DND-41 (cell line): ENCODE results near the gene ZNF669.

Source experiments
- ATAC-seq: fragments of 200-7000 bp; cut with Tn5 transposase; 3 replicates; pipeline ENCODE4 v1.9.1; 2021; ENCODE audit warnings: low read depth; ENCODE audit not compliant: insufficient read depth
- DNase-seq: peaks from one replicate; pipeline ENCODE4 v3.0.0-alpha.2; 2020
- H2AFZ ChIP-seq: 2 replicates; pipeline ENCODE4 v1.6.0; 2012; ENCODE audit warnings: low read depth, low read length
- H3K27ac ChIP-seq: 2 replicates; pipeline ENCODE4 v1.5.1; 2012; ENCODE audit warnings: low read length, inconsistent platforms
- H3K27me3 ChIP-seq: fragments of 200-600 bp; sonication (generic); 2 replicates; pipeline ENCODE4 v1.6.0; 2012; ENCODE audit warnings: low read length, mild to moderate bottlenecking, inconsistent platforms; ENCODE audit not compliant: insufficient read depth, poor library complexity
- H3K36me3 ChIP-seq: 2 replicates; pipeline ENCODE4 v1.5.1; 2012; ENCODE audit warnings: low read length, inconsistent platforms; ENCODE audit not compliant: insufficient read depth
- H3K4me1 ChIP-seq: 2 replicates; pipeline ENCODE4 v1.5.1; 2012; ENCODE audit warnings: mild to moderate bottlenecking, low read length; ENCODE audit not compliant: insufficient read depth
- H3K4me2 ChIP-seq: 2 replicates; pipeline ENCODE4 v1.6.0; 2012; ENCODE audit warnings: mild to moderate bottlenecking, moderate library complexity, low read length, inconsistent platforms; ENCODE audit not compliant: insufficient read depth
- H3K4me3 ChIP-seq, 2 experiments: fragments of 200-600 bp in 1 of 2; shearing (Covaris generic) in 1 of 2; 2 replicates each; pipeline ENCODE4 v1.5.1; 2012 to 2016; ENCODE audit warnings: inconsistent platforms in 2 of 2, low read length in 2 of 2, mild to moderate bottlenecking in 2 of 2, low read depth in 1 of 2, moderate library complexity in 1 of 2
- H3K79me2 ChIP-seq: 2 replicates; pipeline ENCODE4 v1.6.0; 2012; ENCODE audit warnings: low read length, inconsistent platforms; ENCODE audit not compliant: insufficient read depth
- H3K9ac ChIP-seq: 2 replicates; pipeline ENCODE4 v1.6.0; 2012; ENCODE audit warnings: low read depth, mild to moderate bottlenecking, inconsistent platforms, low read length, moderate library complexity
- H3K9me3 ChIP-seq: 2 replicates; pipeline ENCODE4 v1.5.1; 2012; ENCODE audit warnings: low read length, moderate library complexity, mild to moderate bottlenecking, inconsistent platforms; ENCODE audit not compliant: insufficient read depth, severe bottlenecking
- H4K20me1 ChIP-seq: 2 replicates; pipeline ENCODE4 v1.6.0; 2012; ENCODE audit warnings: low read length; ENCODE audit not compliant: insufficient read depth
- EZH2 ChIP-seq: IDR thresholded peaks from 3 replicates; pipeline ENCODE4 v1.6.1; 2012; ENCODE audit warnings: borderline replicate concordance, low read depth, mild to moderate bottlenecking, moderate library complexity, low read length, inconsistent platforms; ENCODE audit not compliant: severe bottlenecking
- TF ChIP-seq, protein P1 (sequence below): IDR thresholded peaks from 2 replicates; pipeline ENCODE4 v1.5.1; 2012; ENCODE audit warnings: borderline replicate concordance, low read length, moderate library complexity, mild to moderate bottlenecking; ENCODE audit not compliant: poor library complexity, severe bottlenecking; ENCODE audit errors: extremely low read depth

The ZNF669 gene

DNA sequence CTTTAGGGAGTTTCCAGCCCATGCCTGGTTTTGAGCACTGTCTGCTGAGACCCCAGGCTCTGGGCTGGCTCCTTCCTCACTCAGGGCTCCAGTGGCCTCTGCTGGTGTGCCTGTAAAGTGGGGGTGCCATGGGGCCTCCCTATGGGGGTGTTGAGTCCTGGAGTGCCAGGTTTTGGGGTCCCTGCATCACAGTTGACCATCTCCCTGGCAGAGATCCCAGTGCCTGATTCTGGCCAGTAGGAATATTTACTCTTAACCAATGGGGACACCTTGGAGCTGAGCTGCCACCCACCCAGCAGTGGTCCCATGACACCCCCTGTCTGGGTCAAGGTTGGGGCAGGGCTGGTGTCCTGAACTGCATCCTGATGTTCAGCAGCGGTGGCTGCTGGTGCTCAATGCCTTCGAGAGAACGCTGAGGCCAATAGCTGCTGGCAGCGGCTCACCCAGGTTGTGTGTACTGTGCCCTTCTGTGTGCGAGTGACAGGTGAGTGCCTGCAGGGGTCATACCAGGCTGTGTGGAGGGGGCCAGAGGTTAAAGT, 9.6 kb upstream of the ZNF669 start:
- no peaks in the 10 kb centered on the region for H3K36me3 ChIP-seq
- H3K79me2 ChIP-seq = no peaks in the 10 kb centered on the region
- H3K9ac ChIP-seq = no peak overlapping the region
- no peak overlapping the region for H3K4me3 ChIP-seq
- H3K4me1 ChIP-seq = no peaks in the 10 kb centered on the region
- H4K20me1 ChIP-seq = peaks cover 4% of the 10 kb centered on the region; the same call in 1 of the 2 replicates
- H3K27me3 ChIP-seq = no peaks in the 10 kb centered on the region
- H2AFZ ChIP-seq = no peak overlapping the region
- no peaks in the 10 kb centered on the region for H3K9me3 ChIP-seq
- 0 out of 3 replicates have a peak, but pooled peaks have one; percentile 25 for ATAC-seq
- H3K27ac ChIP-seq = no peak overlapping the region
- no peak for DNase-seq
- TF ChIP-seq, protein P1, sequence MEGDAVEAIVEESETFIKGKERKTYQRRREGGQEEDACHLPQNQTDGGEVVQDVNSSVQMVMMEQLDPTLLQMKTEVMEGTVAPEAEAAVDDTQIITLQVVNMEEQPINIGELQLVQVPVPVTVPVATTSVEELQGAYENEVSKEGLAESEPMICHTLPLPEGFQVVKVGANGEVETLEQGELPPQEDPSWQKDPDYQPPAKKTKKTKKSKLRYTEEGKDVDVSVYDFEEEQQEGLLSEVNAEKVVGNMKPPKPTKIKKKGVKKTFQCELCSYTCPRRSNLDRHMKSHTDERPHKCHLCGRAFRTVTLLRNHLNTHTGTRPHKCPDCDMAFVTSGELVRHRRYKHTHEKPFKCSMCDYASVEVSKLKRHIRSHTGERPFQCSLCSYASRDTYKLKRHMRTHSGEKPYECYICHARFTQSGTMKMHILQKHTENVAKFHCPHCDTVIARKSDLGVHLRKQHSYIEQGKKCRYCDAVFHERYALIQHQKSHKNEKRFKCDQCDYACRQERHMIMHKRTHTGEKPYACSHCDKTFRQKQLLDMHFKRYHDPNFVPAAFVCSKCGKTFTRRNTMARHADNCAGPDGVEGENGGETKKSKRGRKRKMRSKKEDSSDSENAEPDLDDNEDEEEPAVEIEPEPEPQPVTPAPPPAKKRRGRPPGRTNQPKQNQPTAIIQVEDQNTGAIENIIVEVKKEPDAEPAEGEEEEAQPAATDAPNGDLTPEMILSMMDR = no peak
- no peak for TF ChIP-seq EZH2
- no peak overlapping the region for H3K4me2 ChIP-seq

- DNase-seq = no peak
- H3K9me3 ChIP-seq = no peaks in the 10 kb centered on the region
These were observed 8.9 kb upstream of the ZNF669 start for GRCh38 chr1:247113094-247113497.

DNA sequence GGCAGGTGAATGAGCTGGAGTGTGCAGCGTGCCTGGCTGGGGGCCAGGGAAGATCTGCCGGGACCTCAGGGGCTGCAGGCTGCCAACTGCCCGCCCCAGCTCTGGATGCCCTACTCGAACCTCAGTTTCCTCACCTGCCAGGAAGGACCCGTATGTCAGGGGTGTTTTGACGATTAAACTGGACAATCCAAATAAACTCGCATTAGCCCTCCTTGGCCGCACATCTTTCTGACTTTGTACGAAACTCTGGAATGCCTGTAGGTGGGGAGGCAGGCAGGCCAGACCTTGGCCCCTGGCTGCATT, 8.3 kb upstream of the ZNF669 start:
- no peak overlapping the region for H3K9ac ChIP-seq
- TF ChIP-seq EZH2 = no peak
- TF ChIP-seq, protein P1 = no peak

More at GRCh38 chr1:247113094-247113497, 8.9 kb upstream of the ZNF669 start:
- H4K20me1 ChIP-seq = peaks cover 4% of the 10 kb centered on the region; the same call in 1 of the 2 replicates
- no peak overlapping the region for H3K4me3 ChIP-seq
- H3K4me2 ChIP-seq = no peak overlapping the region
- no peak overlapping the region for H2AFZ ChIP-seq
- no peaks in the 10 kb centered on the region for H3K79me2 ChIP-seq
- TF ChIP-seq, protein P1 = no peak
- no peak for TF ChIP-seq EZH2
- H3K36me3 ChIP-seq = no peaks in the 10 kb centered on the region
- no peaks in the 10 kb centered on the region for H3K27me3 ChIP-seq
- no peak for ATAC-seq
- H3K27ac ChIP-seq = no peak overlapping the region
- no peaks in the 10 kb centered on the region for H3K4me1 ChIP-seq
- H3K9ac ChIP-seq = no peak overlapping the region

More for the DNA sequence above, 8.3 kb upstream of the ZNF669 start:
- Histone ChIP-seq H3K27ac (no peak overlapping the region), H3K9me3 (no peaks in the 10 kb centered on the region), H4K20me1 (peaks cover 4% of the 10 kb centered on the region; the same call in 1 of the 2 replicates), H3K4me2 (no peak overlapping the region), H3K27me3 (no peaks in the 10 kb centered on the region), H3K4me3 (no peak overlapping the region), H3K4me1 (no peaks in the 10 kb centered on the region), H3K79me2 (no peaks in the 10 kb centered on the region), H3K36me3 (no peaks in the 10 kb centered on the region), H2AFZ (no peak overlapping the region)
- DNase-seq (no peak), ATAC-seq (no peak)
